Measurements from ENCODE around the gene BET1.

- TF ChIP-seq EZH2phosphoT487 (IDR thresholded peaks at IDR 0.05; ENCODE audit: low read depth): no peak
- TF ChIP-seq, protein P1, sequence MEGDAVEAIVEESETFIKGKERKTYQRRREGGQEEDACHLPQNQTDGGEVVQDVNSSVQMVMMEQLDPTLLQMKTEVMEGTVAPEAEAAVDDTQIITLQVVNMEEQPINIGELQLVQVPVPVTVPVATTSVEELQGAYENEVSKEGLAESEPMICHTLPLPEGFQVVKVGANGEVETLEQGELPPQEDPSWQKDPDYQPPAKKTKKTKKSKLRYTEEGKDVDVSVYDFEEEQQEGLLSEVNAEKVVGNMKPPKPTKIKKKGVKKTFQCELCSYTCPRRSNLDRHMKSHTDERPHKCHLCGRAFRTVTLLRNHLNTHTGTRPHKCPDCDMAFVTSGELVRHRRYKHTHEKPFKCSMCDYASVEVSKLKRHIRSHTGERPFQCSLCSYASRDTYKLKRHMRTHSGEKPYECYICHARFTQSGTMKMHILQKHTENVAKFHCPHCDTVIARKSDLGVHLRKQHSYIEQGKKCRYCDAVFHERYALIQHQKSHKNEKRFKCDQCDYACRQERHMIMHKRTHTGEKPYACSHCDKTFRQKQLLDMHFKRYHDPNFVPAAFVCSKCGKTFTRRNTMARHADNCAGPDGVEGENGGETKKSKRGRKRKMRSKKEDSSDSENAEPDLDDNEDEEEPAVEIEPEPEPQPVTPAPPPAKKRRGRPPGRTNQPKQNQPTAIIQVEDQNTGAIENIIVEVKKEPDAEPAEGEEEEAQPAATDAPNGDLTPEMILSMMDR (IDR thresholded peaks at IDR 0.05; ENCODE audit: low read depth, low read length): no peak
These were observed 39.9 kb downstream of the BET1 start for GRCh38 chr7:93964262-93964661.
